GM12872 (cell line): ENCODE results near the gene ZNF616.

Experiments used
- TF ChIP-seq, protein P1 (sequence below): IDR thresholded peaks from 3 replicates; pipeline ENCODE4 v1.5.1; 2011; ENCODE audit warnings: low read depth, mild to moderate bottlenecking, low read length, moderate library complexity; ENCODE audit not compliant: insufficient read depth

ZNF616 gene

DNA sequence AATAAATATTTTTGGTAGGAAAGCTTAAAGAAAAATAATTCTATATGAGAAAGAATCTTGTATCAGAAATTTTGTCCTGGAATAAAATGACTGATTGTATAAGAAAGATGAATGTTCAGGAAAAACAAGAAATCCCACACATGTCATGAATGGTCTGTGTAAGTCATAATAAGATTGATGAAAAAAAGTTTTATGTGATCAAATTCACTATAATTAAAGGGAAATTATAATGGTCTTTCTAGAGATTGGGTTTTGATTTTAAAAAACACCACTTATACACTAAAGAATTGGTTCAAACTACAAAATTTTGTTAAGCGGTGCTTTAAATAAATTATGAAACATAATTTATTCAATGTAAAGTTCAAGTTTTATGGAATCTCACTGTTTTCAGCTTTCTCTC lies 37.0 kb downstream of the ZNF616 start:
- TF ChIP-seq, protein P1, sequence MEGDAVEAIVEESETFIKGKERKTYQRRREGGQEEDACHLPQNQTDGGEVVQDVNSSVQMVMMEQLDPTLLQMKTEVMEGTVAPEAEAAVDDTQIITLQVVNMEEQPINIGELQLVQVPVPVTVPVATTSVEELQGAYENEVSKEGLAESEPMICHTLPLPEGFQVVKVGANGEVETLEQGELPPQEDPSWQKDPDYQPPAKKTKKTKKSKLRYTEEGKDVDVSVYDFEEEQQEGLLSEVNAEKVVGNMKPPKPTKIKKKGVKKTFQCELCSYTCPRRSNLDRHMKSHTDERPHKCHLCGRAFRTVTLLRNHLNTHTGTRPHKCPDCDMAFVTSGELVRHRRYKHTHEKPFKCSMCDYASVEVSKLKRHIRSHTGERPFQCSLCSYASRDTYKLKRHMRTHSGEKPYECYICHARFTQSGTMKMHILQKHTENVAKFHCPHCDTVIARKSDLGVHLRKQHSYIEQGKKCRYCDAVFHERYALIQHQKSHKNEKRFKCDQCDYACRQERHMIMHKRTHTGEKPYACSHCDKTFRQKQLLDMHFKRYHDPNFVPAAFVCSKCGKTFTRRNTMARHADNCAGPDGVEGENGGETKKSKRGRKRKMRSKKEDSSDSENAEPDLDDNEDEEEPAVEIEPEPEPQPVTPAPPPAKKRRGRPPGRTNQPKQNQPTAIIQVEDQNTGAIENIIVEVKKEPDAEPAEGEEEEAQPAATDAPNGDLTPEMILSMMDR: no peak

- TF ChIP-seq, protein P1: no peak
These were observed 37.7 kb downstream of the ZNF616 start for GRCh38 chr19:52101866-52102562.

GRCh38 chr19:52099497-52100138 lies 40.1 kb downstream of the ZNF616 start:
- TF ChIP-seq, protein P1: no peak

DNA sequence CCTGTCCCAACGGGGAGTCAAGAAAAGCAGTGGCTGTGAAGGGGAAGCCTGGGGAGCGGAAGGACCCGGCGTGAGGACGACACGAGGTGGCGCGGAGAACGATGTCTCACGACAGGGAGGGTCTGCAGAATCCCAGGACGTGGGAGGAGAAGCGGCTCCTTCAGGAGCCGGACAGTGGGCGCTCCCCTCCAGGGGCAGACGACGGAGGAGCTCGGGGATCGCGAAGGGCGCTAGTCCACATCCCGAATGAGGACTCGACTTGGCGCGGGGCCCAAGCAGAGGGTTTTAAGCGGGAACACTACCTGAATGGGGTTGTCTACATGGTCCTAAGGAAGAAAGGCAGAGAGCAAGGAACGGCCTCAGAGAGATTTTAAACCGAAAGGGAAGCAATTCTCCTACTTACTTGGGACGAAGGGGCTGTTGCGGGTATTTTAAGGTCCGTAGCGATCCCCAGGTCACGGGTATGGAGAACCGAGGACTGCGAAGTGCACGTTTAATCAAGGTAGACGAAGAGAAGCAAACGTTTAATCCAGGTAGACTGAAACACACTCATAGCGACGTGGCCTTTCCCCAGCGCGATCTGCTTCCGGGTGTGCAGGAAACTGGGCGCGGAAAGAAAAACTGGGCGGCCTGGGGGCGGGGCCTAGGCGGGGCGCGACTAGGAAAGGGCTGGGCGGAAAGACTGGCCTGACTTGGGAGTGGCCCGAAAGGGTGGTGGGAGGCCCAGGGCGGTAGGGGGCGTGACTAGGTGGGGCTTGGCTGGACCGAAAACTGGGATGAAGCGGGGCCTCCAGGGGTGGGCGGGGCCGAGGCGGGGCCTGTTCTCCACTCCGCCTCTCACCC lies 44.3 kb downstream of the ZNF616 start, which contains the start of gene ZNF841:
ZNF841 (minus strand) TSS at position 594 of the 843 bp plus-strand sequence. CDS start 10,964 bp downstream, outside the sequence.
- TF ChIP-seq, protein P1: no peak

DNA sequence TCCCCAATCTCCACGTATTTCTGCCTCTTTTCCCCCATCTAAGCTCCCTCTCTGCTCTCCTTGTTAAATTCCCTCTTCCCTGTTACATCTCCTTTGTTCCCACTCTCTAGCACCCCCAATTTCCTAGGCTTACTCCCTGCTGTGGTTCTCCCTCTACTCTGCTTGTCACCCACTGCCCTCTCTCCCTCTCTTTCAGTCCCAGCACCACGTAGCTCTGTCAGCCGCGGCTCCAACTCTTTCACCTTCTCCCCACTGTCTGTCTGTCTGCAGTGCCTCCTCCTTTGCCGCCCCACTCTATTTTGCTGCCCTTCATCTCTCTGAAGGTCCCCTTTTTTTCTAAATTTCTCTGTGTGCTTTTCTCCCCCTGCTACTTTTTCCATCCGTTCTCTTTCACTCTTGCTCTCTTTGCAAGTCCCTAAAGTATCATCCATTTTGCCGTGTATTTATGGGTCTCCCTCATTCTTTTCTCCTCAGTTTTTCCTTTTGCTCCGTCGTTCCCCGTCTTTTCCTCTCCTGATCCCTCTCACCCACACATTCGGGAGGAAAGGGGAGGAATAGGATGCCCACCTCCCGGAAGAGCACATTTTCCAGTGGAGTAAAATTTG lies 45.1 kb downstream of the ZNF616 start:
- TF ChIP-seq, protein P1: no peak

- TF ChIP-seq, protein P1: no peak
These were observed 53.3 kb downstream of the ZNF616 start for GRCh38 chr19:52086481-52086880.

GRCh38 chr19:52070496-52070895 lies 69.2 kb downstream of the ZNF616 start:
- TF ChIP-seq, protein P1: no peak
